Neural progenitor cell (in vitro differentiated cells): ENCODE results near the gene MAPK8.

Source experiments
- EZH2 ChIP-seq: fragments of 200-600 bp; sonication (generic); IDR thresholded peaks from 2 replicates; pipeline ENCODE4 v1.6.1; 2017; ENCODE audit warnings: antibody characterized with exemption, mild to moderate bottlenecking, moderate library complexity
- EZH2phosphoT487 ChIP-seq: fragments of 200-600 bp; sonication (generic); IDR thresholded peaks from 2 replicates; pipeline ENCODE4 v1.6.1; 2017; ENCODE audit warnings: antibody characterized with exemption
- TF ChIP-seq, protein P1 (sequence below): fragments of 200-600 bp; sonication (generic); IDR thresholded peaks from 2 replicates; pipeline ENCODE4 v1.5.1; 2017; ENCODE audit warnings: antibody characterized with exemption, mild to moderate bottlenecking

DNA sequence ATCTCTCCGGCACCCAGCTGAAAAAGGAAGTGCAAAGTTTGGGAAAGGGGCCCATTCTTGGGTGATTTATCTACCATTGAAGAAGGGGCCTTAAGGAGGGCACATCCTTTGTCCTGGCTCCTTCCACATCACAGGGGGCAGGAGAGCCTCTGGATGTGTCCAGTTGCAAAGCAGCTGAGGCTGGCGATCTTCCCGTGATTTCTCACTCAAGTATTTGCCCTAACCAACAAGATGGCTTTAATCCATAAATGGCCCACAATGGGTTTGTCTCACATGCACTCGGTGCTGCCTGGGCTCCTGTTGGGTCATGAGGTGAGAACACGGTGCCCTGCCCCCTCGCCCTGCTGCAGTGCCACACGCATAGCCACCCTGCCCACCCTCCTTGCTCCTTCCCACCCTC, 17.8 kb upstream of the MAPK8 start:
- TF ChIP-seq, protein P1, sequence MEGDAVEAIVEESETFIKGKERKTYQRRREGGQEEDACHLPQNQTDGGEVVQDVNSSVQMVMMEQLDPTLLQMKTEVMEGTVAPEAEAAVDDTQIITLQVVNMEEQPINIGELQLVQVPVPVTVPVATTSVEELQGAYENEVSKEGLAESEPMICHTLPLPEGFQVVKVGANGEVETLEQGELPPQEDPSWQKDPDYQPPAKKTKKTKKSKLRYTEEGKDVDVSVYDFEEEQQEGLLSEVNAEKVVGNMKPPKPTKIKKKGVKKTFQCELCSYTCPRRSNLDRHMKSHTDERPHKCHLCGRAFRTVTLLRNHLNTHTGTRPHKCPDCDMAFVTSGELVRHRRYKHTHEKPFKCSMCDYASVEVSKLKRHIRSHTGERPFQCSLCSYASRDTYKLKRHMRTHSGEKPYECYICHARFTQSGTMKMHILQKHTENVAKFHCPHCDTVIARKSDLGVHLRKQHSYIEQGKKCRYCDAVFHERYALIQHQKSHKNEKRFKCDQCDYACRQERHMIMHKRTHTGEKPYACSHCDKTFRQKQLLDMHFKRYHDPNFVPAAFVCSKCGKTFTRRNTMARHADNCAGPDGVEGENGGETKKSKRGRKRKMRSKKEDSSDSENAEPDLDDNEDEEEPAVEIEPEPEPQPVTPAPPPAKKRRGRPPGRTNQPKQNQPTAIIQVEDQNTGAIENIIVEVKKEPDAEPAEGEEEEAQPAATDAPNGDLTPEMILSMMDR, result no peak
- TF ChIP-seq EZH2, result no peak
- TF ChIP-seq EZH2phosphoT487, result no peak
